Measurements from ENCODE around the gene SLC38A10.

Gene SLC38A10

DNA sequence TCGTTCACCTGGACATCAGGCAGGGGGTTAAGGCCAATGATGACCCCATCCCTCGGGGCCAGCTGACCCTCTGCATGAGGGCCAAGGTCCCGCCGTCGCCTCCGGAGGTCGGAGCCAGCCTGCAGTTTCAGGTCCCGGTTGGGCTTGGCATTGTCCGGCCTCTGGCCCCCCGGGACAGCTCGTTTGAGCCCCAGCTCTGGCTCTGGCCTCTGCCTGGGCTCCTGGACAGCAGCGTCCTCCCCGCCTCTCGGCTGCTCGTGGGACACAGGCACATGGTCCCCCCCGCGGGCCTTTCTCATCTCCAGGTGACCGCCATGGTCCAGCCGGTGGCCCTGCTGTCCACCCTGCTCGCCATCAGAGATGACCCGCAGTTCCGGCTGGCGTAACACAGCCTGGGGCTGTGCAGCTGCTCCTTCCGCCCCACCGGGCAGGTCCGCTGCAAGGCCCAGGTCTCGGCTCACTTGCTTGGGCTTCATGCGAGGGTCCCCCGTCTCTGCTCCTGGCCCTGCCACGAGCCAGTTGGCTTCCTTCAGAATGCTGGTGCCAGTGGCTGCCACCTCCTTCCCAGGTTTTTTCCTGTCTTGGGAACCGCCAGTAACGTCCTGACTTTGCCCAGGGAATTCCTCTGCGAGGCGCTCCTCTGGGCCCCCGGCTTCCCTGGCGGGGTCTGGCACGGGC lies 49.3 kb downstream of the SLC38A10 start:
- DNase-seq (ENCODE audit: extremely low read depth, low read depth), result no peak
- no peak overlapping the region for H3K4me3 ChIP-seq (replicated peaks; ENCODE audit: low read depth, low read length)
- TF ChIP-seq, protein P1, sequence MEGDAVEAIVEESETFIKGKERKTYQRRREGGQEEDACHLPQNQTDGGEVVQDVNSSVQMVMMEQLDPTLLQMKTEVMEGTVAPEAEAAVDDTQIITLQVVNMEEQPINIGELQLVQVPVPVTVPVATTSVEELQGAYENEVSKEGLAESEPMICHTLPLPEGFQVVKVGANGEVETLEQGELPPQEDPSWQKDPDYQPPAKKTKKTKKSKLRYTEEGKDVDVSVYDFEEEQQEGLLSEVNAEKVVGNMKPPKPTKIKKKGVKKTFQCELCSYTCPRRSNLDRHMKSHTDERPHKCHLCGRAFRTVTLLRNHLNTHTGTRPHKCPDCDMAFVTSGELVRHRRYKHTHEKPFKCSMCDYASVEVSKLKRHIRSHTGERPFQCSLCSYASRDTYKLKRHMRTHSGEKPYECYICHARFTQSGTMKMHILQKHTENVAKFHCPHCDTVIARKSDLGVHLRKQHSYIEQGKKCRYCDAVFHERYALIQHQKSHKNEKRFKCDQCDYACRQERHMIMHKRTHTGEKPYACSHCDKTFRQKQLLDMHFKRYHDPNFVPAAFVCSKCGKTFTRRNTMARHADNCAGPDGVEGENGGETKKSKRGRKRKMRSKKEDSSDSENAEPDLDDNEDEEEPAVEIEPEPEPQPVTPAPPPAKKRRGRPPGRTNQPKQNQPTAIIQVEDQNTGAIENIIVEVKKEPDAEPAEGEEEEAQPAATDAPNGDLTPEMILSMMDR (IDR thresholded peaks at IDR 0.05; ENCODE audit: low read depth, low read length, missing control alignments), result no peak

DNA sequence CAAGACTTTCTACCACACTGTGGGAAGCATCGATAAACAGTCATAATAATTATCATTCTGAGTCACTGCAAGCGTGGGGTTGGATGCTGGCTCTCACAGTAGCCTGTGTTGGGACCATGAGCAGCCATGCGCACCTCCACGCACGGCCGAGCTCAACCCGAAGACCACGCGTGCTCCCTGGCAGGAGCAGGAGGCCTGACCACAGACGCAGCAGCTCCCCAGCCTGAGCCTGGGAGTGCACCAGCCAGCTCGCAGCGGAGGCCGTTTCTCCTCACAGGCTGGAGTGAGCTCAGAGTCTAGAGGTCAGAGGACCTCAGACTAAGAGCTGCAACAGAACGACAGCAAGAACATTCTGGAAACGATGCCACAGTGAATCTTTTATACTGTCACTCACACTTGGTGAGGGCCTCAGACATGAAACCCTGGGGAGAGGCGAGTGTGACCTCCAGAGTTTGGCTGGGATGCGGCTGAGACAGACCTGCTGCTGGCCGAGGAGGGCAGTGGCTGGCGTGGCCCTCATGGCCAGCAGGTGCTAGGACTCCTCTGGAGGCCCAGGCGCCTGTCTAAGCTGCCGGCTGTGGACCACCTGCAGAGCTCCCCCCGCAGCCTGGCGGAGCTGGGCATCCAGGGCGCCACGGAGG lies 50.0 kb downstream of the SLC38A10 start:
- TF ChIP-seq, protein P1 (IDR thresholded peaks at IDR 0.05; ENCODE audit: low read depth, low read length, missing control alignments), result no peak
- DNase-seq (ENCODE audit: extremely low read depth, low read depth), result no peak
- no peak overlapping the region for H3K4me3 ChIP-seq (replicated peaks; ENCODE audit: low read depth, low read length)

DNA sequence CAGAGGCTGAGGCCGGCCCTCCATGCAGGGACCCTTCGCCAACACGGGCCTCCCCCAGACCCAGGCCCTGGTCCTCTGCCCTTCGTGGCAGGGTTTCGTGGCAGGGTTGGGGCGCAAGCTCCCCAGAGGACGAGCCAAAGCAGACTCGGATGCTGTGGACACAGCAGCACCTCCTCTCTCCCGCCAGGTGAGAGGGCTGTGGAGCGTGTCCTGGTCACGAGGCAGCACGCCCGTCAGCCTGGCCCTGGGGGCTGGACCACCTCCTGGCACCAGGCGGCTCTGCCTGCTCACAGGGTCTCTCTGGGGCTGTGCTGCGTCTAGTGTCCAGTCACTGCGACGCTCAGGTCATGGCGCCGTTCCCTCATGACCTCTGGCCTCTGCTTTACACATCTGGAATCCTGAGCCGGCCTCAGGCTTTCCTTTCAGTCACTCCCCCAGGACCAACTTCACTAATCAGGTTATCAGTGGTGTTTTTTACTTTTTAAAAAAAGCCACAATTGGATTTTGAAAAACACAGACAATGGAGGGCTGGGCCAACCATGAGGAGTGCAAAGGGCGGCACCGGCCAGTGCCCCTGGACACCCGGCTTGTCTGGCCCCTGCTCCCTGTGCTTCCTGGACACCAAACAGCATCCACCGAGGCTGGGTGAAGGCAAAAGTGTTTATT lies 50.6 kb downstream of the SLC38A10 start:
- DNase-seq (ENCODE audit: extremely low read depth, low read depth), result no peak
- TF ChIP-seq, protein P1 (IDR thresholded peaks at IDR 0.05; ENCODE audit: low read depth, low read length, missing control alignments), result no peak
- H3K4me3 ChIP-seq (replicated peaks; ENCODE audit: low read depth, low read length), result no peak overlapping the region

DNA sequence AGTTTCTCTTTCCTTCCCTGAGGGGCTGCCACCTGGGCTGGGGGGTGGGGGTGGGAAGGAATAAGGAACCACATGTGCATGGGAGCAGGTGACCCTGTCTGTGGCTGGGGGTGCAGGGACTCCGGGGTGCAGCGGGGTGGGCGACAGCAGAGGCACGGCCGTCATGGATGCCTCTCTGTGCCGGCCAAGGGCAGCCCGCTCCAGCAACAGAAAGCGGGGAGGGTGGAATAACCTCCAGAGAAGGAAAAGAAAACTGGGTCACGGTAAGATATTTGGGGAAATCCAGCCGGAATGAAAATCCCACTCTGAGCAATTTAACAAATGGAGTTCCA lies 51.8 kb downstream of the SLC38A10 start:
- no peak overlapping the region for H3K4me3 ChIP-seq (replicated peaks; ENCODE audit: low read depth, low read length)
- DNase-seq (ENCODE audit: extremely low read depth, low read depth), result no peak
- TF ChIP-seq, protein P1 (IDR thresholded peaks at IDR 0.05; ENCODE audit: low read depth, low read length, missing control alignments), result no peak

DNA sequence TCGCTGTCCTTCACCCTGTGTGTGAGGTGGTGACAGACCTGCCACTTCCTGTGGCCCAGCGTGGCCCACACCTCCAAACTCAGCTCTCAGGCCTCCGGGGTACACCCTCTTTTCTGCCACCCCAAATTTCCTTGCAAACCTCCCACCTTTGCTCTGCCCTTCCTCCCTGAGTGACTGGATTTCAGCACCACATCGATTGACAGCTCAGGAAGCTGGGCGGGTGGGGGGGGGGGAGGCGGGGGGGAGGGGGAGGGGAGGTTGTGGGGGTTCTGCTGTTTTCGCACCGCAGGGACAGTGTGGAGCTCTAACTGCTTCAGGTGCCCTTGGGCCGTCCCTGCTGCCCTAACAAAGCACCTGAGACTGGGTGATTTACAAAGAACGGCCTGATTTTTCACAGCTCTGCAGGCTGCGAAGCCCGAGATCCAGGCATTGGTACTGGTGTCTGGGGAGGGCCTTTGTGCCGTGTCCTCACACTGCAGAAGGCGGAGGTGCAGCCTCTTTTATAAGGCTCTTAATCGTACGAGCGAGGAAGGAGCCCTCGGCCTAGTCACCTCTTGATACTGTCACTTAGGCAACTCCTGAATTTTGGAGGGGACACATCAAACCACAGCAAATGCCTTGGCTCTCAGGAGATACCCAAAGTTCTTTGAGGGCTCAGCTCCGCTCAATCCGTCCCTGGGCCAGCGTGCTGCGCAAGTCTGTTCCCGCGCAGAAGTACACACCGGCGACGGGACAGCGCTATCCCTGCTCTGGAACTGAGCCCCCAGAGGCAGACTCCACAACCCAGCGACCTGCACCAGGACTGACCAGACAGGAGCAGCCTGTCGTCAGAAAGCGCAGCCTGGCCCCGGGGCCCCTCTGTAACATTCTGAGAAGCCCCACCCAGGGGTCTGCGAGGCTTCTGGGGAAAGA lies 52.4 kb downstream of the SLC38A10 start:
- no peak for DNase-seq (ENCODE audit: extremely low read depth, low read depth)
- TF ChIP-seq, protein P1 (IDR thresholded peaks at IDR 0.05; ENCODE audit: low read depth, low read length, missing control alignments), result no peak
- no peak overlapping the region for H3K4me3 ChIP-seq (replicated peaks; ENCODE audit: low read depth, low read length)

DNA sequence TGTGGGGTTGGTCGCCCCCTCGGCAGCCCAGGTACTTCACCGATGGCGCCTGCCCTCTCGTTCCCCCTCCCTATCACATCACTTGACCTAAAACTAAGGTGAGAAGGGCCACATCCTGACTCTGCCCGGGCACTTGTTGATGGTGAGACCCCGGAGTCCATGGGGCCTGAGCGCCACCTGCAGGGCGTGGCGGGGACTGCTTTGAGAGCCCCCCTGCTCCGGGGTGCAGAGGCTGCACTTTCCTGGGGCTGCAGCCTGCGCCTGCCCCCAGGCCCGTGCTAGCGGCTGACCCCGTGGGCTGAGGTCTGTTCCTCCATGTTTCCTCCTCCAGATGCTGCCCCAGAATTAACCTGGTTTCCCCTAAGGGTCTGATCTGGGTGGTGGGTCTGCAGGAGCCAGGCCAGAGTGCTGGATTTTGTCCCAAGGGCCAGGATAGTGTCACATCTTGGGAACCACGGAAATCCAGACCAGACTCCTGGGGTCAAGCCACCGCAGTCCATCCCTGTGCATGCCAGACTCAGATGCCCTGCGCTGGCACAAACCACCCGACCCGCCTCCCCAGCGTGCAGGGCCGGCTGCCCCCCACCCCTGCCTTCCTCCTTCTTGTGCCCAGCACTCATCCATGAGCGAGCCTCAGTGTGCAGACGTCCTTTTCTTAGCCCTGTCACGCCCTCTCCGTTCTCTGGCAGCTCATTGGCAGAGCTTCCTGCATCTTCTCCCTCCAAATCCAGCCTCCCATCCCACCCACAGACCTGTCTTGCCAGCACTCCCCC lies 53.3 kb downstream of the SLC38A10 start:
- no peak overlapping the region for H3K4me3 ChIP-seq (replicated peaks; ENCODE audit: low read depth, low read length)
- TF ChIP-seq, protein P1 (IDR thresholded peaks at IDR 0.05; ENCODE audit: low read depth, low read length, missing control alignments), result peak; percentile 81
- no peak for DNase-seq (ENCODE audit: extremely low read depth, low read depth)

Data from HFF-Myc (cell line).